Aorta (tissue), 5 donors: ENCODE data around the gene AHI1. TPM values are rescaled to one million over a fixed set of nuclear protein-coding genes. Genes with fewer than 3 reads are reported as not detected.
"Not testable (repeated sequence)": the region's sequence is repeated elsewhere in the genome, so short reads cannot be mapped to it uniquely, and the experiment has no call there.

Experiments
- ATAC-seq: fragments of 200-7000 bp; cut with Tn5 transposase; one replicate; pipeline ENCODE4 v1.9.1; 2022; ENCODE audit warnings: moderate library complexity; ENCODE audit not compliant: low FRiP score
- DNase-seq, 2 donors: peaks; one replicate each; pipeline ENCODE4 v3.0.0-alpha.2; 2020
- H3K27ac ChIP-seq, 2 donors: one replicate each; pipeline ENCODE4 v1.5.1; 2013; ENCODE audit warnings: low read length in 2 of 2, mild to moderate bottlenecking in 2 of 2, moderate library complexity in 2 of 2, control low read depth in 1 of 2, inconsistent platforms in 1 of 2, low read depth in 1 of 2
- H3K27me3 ChIP-seq, 2 donors: one replicate each; pipeline ENCODE4 v1.6.1; 2013; ENCODE audit warnings: control low read depth in 1 of 2, low read length in 1 of 2, mild to moderate bottlenecking in 1 of 2, moderate library complexity in 1 of 2; ENCODE audit not compliant: insufficient read depth in 2 of 2, control insufficient read depth in 1 of 2
- H3K36me3 ChIP-seq, 2 donors: one replicate each; pipeline ENCODE4 v1.6.1; 2013; ENCODE audit warnings: control low read depth in 1 of 2, low read length in 1 of 2, mild to moderate bottlenecking in 1 of 2; ENCODE audit not compliant: insufficient read depth in 2 of 2, control insufficient read depth in 1 of 2
- H3K4me1 ChIP-seq, 2 donors: one replicate each; pipeline ENCODE4 v1.6.1; 2013; ENCODE audit warnings: low read length in 2 of 2, control low read depth in 1 of 2, mild to moderate bottlenecking in 1 of 2, moderate library complexity in 1 of 2; ENCODE audit not compliant: insufficient read depth in 2 of 2, control insufficient read depth in 1 of 2
- H3K4me3 ChIP-seq, 2 donors: one replicate each; pipeline ENCODE4 v1.5.1; 2013; ENCODE audit warnings: low read length in 2 of 2, control low read depth in 1 of 2, mild to moderate bottlenecking in 1 of 2
- H3K9me3 ChIP-seq: one replicate; pipeline ENCODE4 v1.6.1; 2013; ENCODE audit warnings: mild to moderate bottlenecking, low read length; ENCODE audit not compliant: control insufficient read depth
- WGBS, 2 donors: extraction: QIAGEN DNeasy Blood & Tissue Kit; methylation state at CpG; one replicate each; pipeline ENCODE4 v1.1.7; 2013; 5-methylcytosine and 5-hydroxymethylcytosine counted together
- intact Hi-C, 2 donors: fragments of 100-400 bp; cut with DNase I; formaldehyde crosslinking; loops; one replicate each; pipeline versions ENCODE4 v1.14.2 to v1.15.0; 2022
- polyA plus RNA-seq, 2 donors: library from polyadenylated mRNA; stranded (reverse); fragments of 200-250 nt; gene quantifications; one replicate each; pipeline ENCODE4 v1.2.3, GENCODE V29; 2013
- total RNA-seq, 2 donors: library from RNA; stranded (reverse); fragmentation: NEBNext Ultra II Directional; extraction: Animal tissue kit (Norgen Biotek cat#: 25700); gene quantifications; one replicate each; pipeline ENCODE4 v1.2.1, GENCODE V29; 2021
- donor health status: healthy with polysubstance abuse.
- donor health status: Bipolar disorder and iron deficiency.
- donor health status: DM: no; HTN: no; CAD: no.
- donor health status: DM: no; HTN: no; CAD: no.
- donor health status: DM: yes; HTN: yes; CAD: no.

AHI1 gene
- total and polyA plus RNA-seq, 4 donors, result 4.1 to 65.5 (median 36.8) TPM

GRCh38 chr6:135351635-135352034, 145.9 kb downstream of the AHI1 start:
- ATAC-seq (no peak), DNase-seq (no peak)
- H3K27ac ChIP-seq, result no peak overlapping the region
- H3K27me3 ChIP-seq, result no peaks in the 10 kb centered on the region
- intact Hi-C loops, result no loop called here
- no peaks in the 10 kb centered on the region for H3K9me3 ChIP-seq
- H3K36me3 ChIP-seq, result no peaks in the 10 kb centered on the region
- H3K4me3 ChIP-seq, result no peak overlapping the region
- WGBS, 2 donors, result 96 to 100% methylated on average over 1 of the region's 1 CpG
- no peaks in the 10 kb centered on the region for H3K4me1 ChIP-seq

- H3K27me3 ChIP-seq, result no peaks in the 10 kb centered on the region
- 80 to 83% methylated on average over 4 of the region's 4 CpGs for WGBS, 2 donors
- ATAC-seq (no peak), DNase-seq (no peak)
- no peak overlapping the region for H3K27ac ChIP-seq
- no peaks in the 10 kb centered on the region for H3K9me3 ChIP-seq
- intact Hi-C loops, result no loop called here
- H3K4me1 ChIP-seq, result no peaks in the 10 kb centered on the region
- no peaks in the 10 kb centered on the region for H3K36me3 ChIP-seq
- no peak overlapping the region for H3K4me3 ChIP-seq
Measured at GRCh38 chr6:135347887-135348286, 149.7 kb downstream of the AHI1 start.

DNA sequence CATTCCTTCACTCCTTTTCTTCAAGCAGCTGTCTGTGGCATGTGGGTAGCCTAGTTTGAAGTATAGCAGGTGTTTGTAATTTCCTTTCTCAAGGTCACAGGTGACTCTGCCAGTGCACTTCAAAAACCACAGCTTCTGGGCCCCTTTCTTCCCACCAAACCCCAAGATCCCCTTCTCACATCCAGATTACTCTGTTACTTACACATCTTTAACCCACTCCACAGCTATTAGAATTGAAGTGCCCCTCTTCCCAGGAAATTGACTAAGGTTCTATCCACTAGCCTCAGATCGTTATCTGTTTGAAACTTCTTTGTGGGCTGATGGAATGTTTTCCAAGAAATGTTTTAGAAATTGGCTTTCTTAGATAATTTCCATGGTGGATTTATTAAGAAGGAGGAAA, 150.8 kb downstream of the AHI1 start:
- H3K36me3 ChIP-seq, result no peaks in the 10 kb centered on the region
- ATAC-seq (no peak), DNase-seq (no peak)
- no peak overlapping the region for H3K27ac ChIP-seq
- WGBS, 2 donors, result 92 to 97% methylated on average over 1 of the region's 1 CpG
- no peaks in the 10 kb centered on the region for H3K4me1 ChIP-seq
- H3K9me3 ChIP-seq, result no peaks in the 10 kb centered on the region
- H3K4me3 ChIP-seq, result no peak overlapping the region
- no peaks in the 10 kb centered on the region for H3K27me3 ChIP-seq
- intact Hi-C loops, result no loop called here

DNA sequence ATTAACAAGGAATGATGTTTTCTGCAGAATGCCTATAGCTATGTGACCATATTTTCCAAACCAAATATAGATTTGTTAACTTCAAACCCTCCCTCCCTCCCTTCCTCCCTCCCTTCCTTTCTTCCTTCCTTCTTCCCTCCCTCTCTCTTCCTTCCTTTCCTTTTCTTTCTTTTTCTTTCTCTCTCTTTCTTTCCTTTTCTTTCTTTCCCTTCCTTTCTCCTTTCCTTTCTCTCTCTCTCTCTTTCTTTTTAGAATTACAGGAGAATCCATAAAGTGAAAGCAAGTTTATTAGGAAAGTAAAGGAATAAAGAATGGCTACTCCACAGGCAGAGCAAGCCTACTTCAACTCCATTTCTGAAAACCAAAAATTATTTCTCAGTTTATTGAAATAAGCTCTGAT, 153.0 kb downstream of the AHI1 start:
- Histone ChIP-seq H3K36me3 (no peaks in the 10 kb centered on the region), H3K4me3 (no peak overlapping the region), H3K4me1 (no peaks in the 10 kb centered on the region), H3K27me3 (no peaks in the 10 kb centered on the region), H3K9me3 (no peaks in the 10 kb centered on the region), H3K27ac (no peak overlapping the region)
- ATAC-seq (no peak), DNase-seq (no peak)
- intact Hi-C loops, result no loop called here

- H3K27me3 ChIP-seq, H3K9me3 ChIP-seq, H3K27ac ChIP-seq, intact Hi-C loops, DNase-seq, H3K4me1 ChIP-seq, H3K4me3 ChIP-seq, ATAC-seq, H3K36me3 ChIP-seq: not testable (repeated sequence)
- 96 to 97% methylated on average over 8 of the region's 8 CpGs for WGBS, 2 donors
Measured at GRCh38 chr6:135339920-135340319, 157.6 kb downstream of the AHI1 start.

GRCh38 chr6:135334169-135334568, 163.4 kb downstream of the AHI1 start:
- DNase-seq (no peak), ATAC-seq (no peak)
- intact Hi-C loops, result no loop called here
- H3K27me3 ChIP-seq, result no peaks in the 10 kb centered on the region
- no peaks in the 10 kb centered on the region for H3K9me3 ChIP-seq
- H3K4me3 ChIP-seq, result no peak overlapping the region
- no peaks in the 10 kb centered on the region for H3K4me1 ChIP-seq
- H3K36me3 ChIP-seq, result no peaks in the 10 kb centered on the region
- 92 to 93% methylated on average over 3 of the region's 3 CpGs for WGBS, 2 donors
- H3K27ac ChIP-seq, result no peak overlapping the region

- Histone ChIP-seq H3K27ac (no peak overlapping the region), H3K9me3 (no peaks in the 10 kb centered on the region), H3K36me3 (no peaks in the 10 kb centered on the region), H3K27me3 (no peaks in the 10 kb centered on the region), H3K4me1 (no peaks in the 10 kb centered on the region), H3K4me3 (no peak overlapping the region)
- DNase-seq (no peak), ATAC-seq (no peak)
- 86 to 92% methylated on average over 2 of the region's 2 CpGs for WGBS, 2 donors
- intact Hi-C loops, result no loop called here
Measured at GRCh38 chr6:135331002-135331401, 166.5 kb downstream of the AHI1 start.

DNA sequence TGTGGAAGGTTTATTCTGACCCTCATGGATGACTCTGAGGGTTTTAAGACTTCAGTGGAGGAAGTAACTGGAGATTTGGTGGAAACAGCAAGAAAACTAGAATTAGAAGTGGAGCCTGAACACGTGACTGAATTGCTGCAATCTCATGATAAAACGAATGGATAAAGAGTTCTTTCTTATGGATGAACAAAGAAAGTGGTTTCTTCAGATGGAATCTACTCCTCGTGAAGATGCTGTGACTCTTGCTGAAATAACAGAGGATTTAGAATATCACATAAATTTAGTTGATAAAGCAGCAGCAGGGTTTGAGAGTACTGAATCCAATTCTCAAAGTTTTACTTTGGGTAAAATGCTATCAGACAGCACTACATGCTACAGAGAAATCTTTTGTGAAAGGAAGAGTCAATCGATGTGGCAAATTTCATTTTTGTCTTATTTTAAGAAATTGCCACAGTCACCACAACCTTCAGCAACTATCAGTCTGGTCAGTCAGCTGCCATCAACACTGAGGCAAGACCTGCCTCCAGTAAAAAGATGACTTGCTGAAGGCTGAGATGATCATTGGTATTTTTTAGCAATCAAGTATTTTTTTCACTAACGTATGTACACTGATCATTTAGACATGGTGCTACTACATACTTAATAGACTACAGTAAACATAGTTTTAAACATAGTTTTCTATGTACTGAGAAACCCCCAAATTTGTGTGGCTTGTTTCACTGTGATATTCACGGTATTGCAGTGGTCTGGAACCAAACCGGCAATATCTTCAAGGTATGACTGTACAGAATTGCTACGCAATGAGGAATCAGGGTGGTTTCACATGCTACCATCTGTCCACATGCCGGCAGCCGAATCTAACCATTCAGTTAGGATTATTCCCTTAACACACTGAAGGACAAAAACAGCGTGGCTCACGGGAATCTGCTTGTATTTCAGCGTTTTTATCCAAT, 167.4 kb downstream of the AHI1 start:
- intact Hi-C loops, result no loop called here
- 88 to 93% methylated on average over 13 of the region's 13 CpGs for WGBS, 2 donors
- no peaks in the 10 kb centered on the region for H3K4me1 ChIP-seq
- DNase-seq, result no peak
- no peak overlapping the region for H3K27ac ChIP-seq
- H3K36me3 ChIP-seq, result no peaks in the 10 kb centered on the region
- no peak overlapping the region for H3K4me3 ChIP-seq
- ATAC-seq, result no peak
- no peaks in the 10 kb centered on the region for H3K9me3 ChIP-seq
- H3K27me3 ChIP-seq, result no peaks in the 10 kb centered on the region

- Histone ChIP-seq H3K4me1 (no peaks in the 10 kb centered on the region), H3K27me3 (no peaks in the 10 kb centered on the region), H3K27ac (no peak overlapping the region), H3K4me3 (no peak overlapping the region), H3K36me3 (no peaks in the 10 kb centered on the region), H3K9me3 (no peaks in the 10 kb centered on the region)
- intact Hi-C loops, result no loop called here
- ATAC-seq, result no peak
- WGBS, 2 donors, result 99 to 100% methylated on average over 1 of the region's 1 CpG
- DNase-seq, result no peak
Measured at GRCh38 chr6:135328136-135328535, 169.4 kb downstream of the AHI1 start.
